H9 (cell line): Measurements from ENCODE around the gene TIFAB. TPM values are rescaled to one million over a fixed set of nuclear protein-coding genes. Genes with fewer than 3 reads are reported as not detected.

ENCODE experiments used
- DNase-seq: peaks from one replicate; pipeline ENCODE4 v3.0.0-alpha.2; 2017
- H2AFZ ChIP-seq: one replicate; pipeline ENCODE4 v1.6.1; 2013; ENCODE audit warnings: mild to moderate bottlenecking, low read length, control low read depth, moderate library complexity
- H2AK5ac ChIP-seq: 2 replicates; pipeline ENCODE4 v1.6.1; 2013; ENCODE audit warnings: low read length, control low read depth, mixed read lengths; ENCODE audit not compliant: insufficient read length
- H2BK120ac ChIP-seq: one replicate; pipeline ENCODE4 v1.6.1; 2013; ENCODE audit warnings: low read depth, mild to moderate bottlenecking, low read length, control low read depth, inconsistent platforms; ENCODE audit not compliant: poor library complexity, severe bottlenecking
- H2BK12ac ChIP-seq: 2 replicates; pipeline ENCODE4 v1.6.1; 2013; ENCODE audit warnings: low read length, control low read depth, mixed read lengths, low read depth; ENCODE audit not compliant: insufficient read length
- H2BK15ac ChIP-seq: 2 replicates; pipeline ENCODE4 v1.6.1; 2013; ENCODE audit warnings: low read depth, low read length, control low read depth
- H2BK20ac ChIP-seq: one replicate; pipeline ENCODE4 v1.6.1; 2013; ENCODE audit warnings: low read depth, mild to moderate bottlenecking, low read length, control low read depth, inconsistent platforms; ENCODE audit not compliant: poor library complexity, severe bottlenecking
- H2BK5ac ChIP-seq: 2 replicates; pipeline ENCODE4 v1.6.1; 2013; ENCODE audit warnings: low read length, control low read depth, mixed read lengths; ENCODE audit not compliant: insufficient read length
- H3K14ac ChIP-seq: 2 replicates; pipeline ENCODE4 v1.6.1; 2013; ENCODE audit warnings: low read length, control low read depth; ENCODE audit not compliant: insufficient read depth
- H3K18ac ChIP-seq: 2 replicates; pipeline ENCODE4 v1.6.1; 2013; ENCODE audit warnings: low read depth, mild to moderate bottlenecking, mixed read lengths, low read length, control low read depth; ENCODE audit not compliant: insufficient read length
- H3K23ac ChIP-seq: 2 replicates; pipeline ENCODE4 v1.6.1; 2013; ENCODE audit warnings: low read length, control low read depth, mixed read lengths, low read depth; ENCODE audit not compliant: insufficient read length
- H3K23me2 ChIP-seq: 2 replicates; pipeline ENCODE4 v1.6.1; 2013; ENCODE audit warnings: low read depth, mild to moderate bottlenecking, mixed read lengths, low read length, control low read depth; ENCODE audit not compliant: insufficient read length, poor library complexity, severe bottlenecking
- H3K27ac ChIP-seq: 2 replicates; pipeline ENCODE4 v1.5.1; 2013; ENCODE audit warnings: low read length, control low read depth, mixed read lengths, low read depth; ENCODE audit not compliant: insufficient read length
- H3K27me3 ChIP-seq: 2 replicates; pipeline ENCODE4 v1.6.1; 2013; ENCODE audit warnings: low read length, control low read depth, inconsistent platforms; ENCODE audit not compliant: insufficient read depth
- H3K4ac ChIP-seq: 2 replicates; pipeline ENCODE4 v1.6.1; 2013; ENCODE audit warnings: low read depth, mild to moderate bottlenecking, control low read depth, inconsistent platforms, low read length, moderate library complexity
- H3K4me1 ChIP-seq: 2 replicates; pipeline ENCODE4 v1.6.1; 2013; ENCODE audit warnings: low read length, control low read depth, inconsistent platforms; ENCODE audit not compliant: insufficient read depth
- H3K4me2 ChIP-seq: 2 replicates; pipeline ENCODE4 v1.6.1; 2013; ENCODE audit warnings: low read length, control low read depth, mixed read lengths; ENCODE audit not compliant: insufficient read length, insufficient read depth
- H3K56ac ChIP-seq: 2 replicates; pipeline ENCODE4 v1.6.1; 2013; ENCODE audit warnings: low read depth, mild to moderate bottlenecking, mixed read lengths, low read length, control low read depth; ENCODE audit not compliant: insufficient read length
- H3K79me1 ChIP-seq: 2 replicates; pipeline ENCODE4 v1.6.1; 2013; ENCODE audit warnings: low read depth, mild to moderate bottlenecking, moderate library complexity, low read length, control low read depth, inconsistent platforms; ENCODE audit not compliant: insufficient read depth, poor library complexity, severe bottlenecking
- H3K79me2 ChIP-seq: 2 replicates; pipeline ENCODE4 v1.6.1; 2013; ENCODE audit warnings: low read length, control low read depth, inconsistent platforms; ENCODE audit not compliant: insufficient read depth
- H3K9ac ChIP-seq: 2 replicates; pipeline ENCODE4 v1.6.1; 2013; ENCODE audit warnings: low read length, control low read depth, mixed read lengths; ENCODE audit not compliant: insufficient read length; ENCODE audit errors: extremely low read depth
- H3K9me3 ChIP-seq: one replicate; pipeline ENCODE4 v1.6.1; 2013; ENCODE audit warnings: low read depth, low read length, inconsistent platforms; ENCODE audit not compliant: control insufficient read depth
- H3T11ph ChIP-seq: one replicate; pipeline ENCODE4 v1.6.1; 2013; ENCODE audit warnings: mild to moderate bottlenecking, low read length, control low read depth, inconsistent platforms
- H4K20me1 ChIP-seq: one replicate; pipeline ENCODE4 v1.6.1; 2013; ENCODE audit not compliant: control insufficient read depth, insufficient read length, insufficient read depth
- H4K5ac ChIP-seq: 2 replicates; pipeline ENCODE4 v1.6.1; 2013; ENCODE audit warnings: low read depth, mild to moderate bottlenecking, mixed read lengths, low read length, control low read depth; ENCODE audit not compliant: insufficient read length
- H4K8ac ChIP-seq: replicated peaks from 2 replicates; pipeline ENCODE4 v1.6.1; 2013; ENCODE audit warnings: low read length, control low read depth, mixed read lengths, low read depth; ENCODE audit not compliant: insufficient read length
- H4K91ac ChIP-seq: 2 replicates; pipeline ENCODE4 v1.6.1; 2013; ENCODE audit warnings: low read depth, mild to moderate bottlenecking, moderate library complexity, mixed read lengths, low read length, control low read depth; ENCODE audit not compliant: insufficient read length
- H3K27ac Mint-ChIP-seq, 3 experiments: 2 replicates in 2 of 3; 3 replicates in 1 of 3; pipeline ENCODE4 v1.8.0; 2020 to 2021; ENCODE audit warnings: mixed read lengths in 3 of 3, mild to moderate bottlenecking in 1 of 3, moderate library complexity in 1 of 3
- H3K27me3 Mint-ChIP-seq: 2 replicates; pipeline ENCODE4 v1.8.0; 2021; ENCODE audit warnings: low read depth, mild to moderate bottlenecking, moderate library complexity, mixed read lengths
- H3K36me3 Mint-ChIP-seq, 3 experiments: 2 replicates in 2 of 3; 3 replicates in 1 of 3; pipeline ENCODE4 v1.8.0; 2020 to 2021; ENCODE audit warnings: low read depth in 3 of 3, mixed read lengths in 3 of 3; ENCODE audit not compliant: insufficient read depth in 1 of 3
- H3K4me1 Mint-ChIP-seq, 2 experiments: 2 replicates each; pipeline ENCODE4 v1.8.0; 2020; ENCODE audit warnings: mixed read lengths in 2 of 2
- H3K4me3 Mint-ChIP-seq, 2 experiments: 2 replicates in 1 of 2; 3 replicates in 1 of 2; pipeline ENCODE4 v1.8.0; 2020 to 2021; ENCODE audit warnings: mild to moderate bottlenecking in 2 of 2, mixed read lengths in 2 of 2, moderate library complexity in 1 of 2
- H3K9me3 Mint-ChIP-seq, 2 experiments: 2 replicates in 1 of 2; 3 replicates in 1 of 2; pipeline ENCODE4 v1.8.0; 2020; ENCODE audit warnings: mild to moderate bottlenecking in 2 of 2, mixed read lengths in 2 of 2, moderate library complexity in 1 of 2
- CTCF ChIP-seq: fragments of 200-600 bp; sonication (generic); conservative IDR thresholded peaks from 3 replicates; pipeline ENCODE4 v1.8.0; 2021; ENCODE audit warnings: antibody characterized with exemption, mild to moderate bottlenecking
- WGBS: extraction: QIAGEN DNeasy Blood & Tissue Kit; methylation state at CpG from one replicate; pipeline ENCODE4 v1.1.7; 2013; ENCODE audit warnings: missing lambda C conversion rate, low lambda C conversion rate, mixed read lengths; ENCODE audit not compliant: insufficient read length; ENCODE audit errors: extremely low coverage; 5-methylcytosine and 5-hydroxymethylcytosine counted together
- total RNA-seq: library from RNA; stranded (reverse); gene quantifications from 2 replicates; pipeline ENCODE4 v1.2.1, GENCODE V29; 2021

Gene TIFAB
- total RNA-seq, 1 experiment from 2014 or later = not detected

DNA sequence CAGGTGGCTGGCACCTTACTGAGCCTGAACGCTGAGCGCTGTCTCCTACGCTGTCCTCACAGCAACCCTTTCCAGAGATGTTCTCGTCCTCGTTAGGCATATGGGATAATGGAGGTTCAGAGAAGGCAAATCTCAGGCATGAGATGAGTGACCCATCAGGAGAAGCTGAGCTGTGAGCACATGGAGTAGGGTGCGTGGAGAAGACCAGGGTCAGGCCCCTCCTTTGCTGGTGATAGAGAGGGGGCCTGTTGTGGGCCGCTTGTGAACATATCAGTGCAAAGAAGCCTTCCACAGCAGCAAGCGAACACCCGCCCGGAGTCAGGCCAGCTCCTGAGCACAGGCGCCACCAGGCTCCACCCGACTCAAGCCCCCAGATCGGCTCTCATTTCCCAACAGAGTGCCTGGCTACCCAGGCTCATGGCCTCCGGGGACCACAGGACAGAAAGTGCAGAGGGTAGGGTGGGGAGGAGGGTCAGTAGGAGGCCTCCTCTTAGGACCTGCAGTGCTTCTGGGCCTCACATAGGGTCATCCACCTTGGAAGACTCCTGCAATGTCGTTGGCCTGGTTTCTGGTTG, 15.0 kb upstream of the TIFAB start:
- Histone ChIP-seq H2BK5ac (no peak overlapping the region), H4K5ac (no peak overlapping the region), H2BK12ac (no peak overlapping the region), H3K23ac (no peak overlapping the region), H2AK5ac (no peak overlapping the region), H4K8ac (no peak overlapping the region), H3K4me1 (no peaks in the 10 kb centered on the region), H4K91ac (no peak overlapping the region), H3K79me1 (no peaks in the 10 kb centered on the region), H3K23me2 (peaks cover 5% of the 10 kb centered on the region), H3K27me3 (peaks cover 60% of the 10 kb centered on the region), H3K14ac (no peak overlapping the region; the same call in 1 of the 2 replicates), H3K9ac (no peak overlapping the region), H3K18ac (no peak overlapping the region), H3T11ph (no peak overlapping the region), H3K4ac (no peak overlapping the region), H3K56ac (no peak overlapping the region), H2AFZ (no peak overlapping the region), H2BK15ac (no peak overlapping the region), H3K4me2 (peak overlapping the region; percentile 95), H2BK120ac (no peak overlapping the region), H3K27ac (no peak overlapping the region), H3K79me2 (no peaks in the 10 kb centered on the region), H2BK20ac (no peak overlapping the region), H3K9me3 (no peaks in the 10 kb centered on the region), H4K20me1 (no peaks in the 10 kb centered on the region)
- H3K27me3 Mint-ChIP-seq = peaks cover 100% of the 10 kb centered on the region
- no peaks in the 10 kb centered on the region; a peak in 1 of 7 replicates for H3K36me3 Mint-ChIP-seq
- peak overlapping the region in 1 of 2 experiments; percentile 84; a peak in 2 of 5 replicates for H3K4me3 Mint-ChIP-seq
- peaks cover 15 to 16% of the 10 kb centered on the region in 2 experiments for H3K4me1 Mint-ChIP-seq
- peaks cover 0 to 2% of the 10 kb centered on the region in 2 experiments; a peak in 1 of 5 replicates for H3K9me3 Mint-ChIP-seq
- TF ChIP-seq CTCF = no peak
- no peak overlapping the region for H3K27ac Mint-ChIP-seq
- WGBS = no CpG with 5 or more reads among the region's 15 CpGs
- no peak for DNase-seq
